ENCODE data around the gene RASD2.

Gene RASD2

DNA sequence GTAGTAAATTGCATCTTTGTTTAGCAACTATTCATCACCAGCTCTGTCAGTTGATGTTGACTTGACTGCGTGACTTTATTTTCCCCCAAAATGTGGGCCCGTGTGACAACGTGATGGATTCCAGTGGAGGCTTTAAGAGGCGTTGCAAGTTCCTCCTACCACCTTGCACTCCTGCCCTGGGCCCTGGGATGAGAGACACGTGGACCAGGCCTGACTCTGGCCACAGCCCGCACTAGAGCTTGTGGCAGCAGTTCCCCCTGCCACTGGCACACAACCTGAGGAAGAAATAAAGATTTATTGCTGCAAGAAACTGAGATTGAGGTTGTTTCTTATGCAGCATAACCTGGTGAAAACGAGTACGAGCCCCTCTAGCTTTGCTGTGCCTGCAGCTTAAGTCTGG, 31.9 kb downstream of the RASD2 start:
- H3K36me3 ChIP-seq, result no peaks in the 10 kb centered on the region
- TF ChIP-seq, protein P1, sequence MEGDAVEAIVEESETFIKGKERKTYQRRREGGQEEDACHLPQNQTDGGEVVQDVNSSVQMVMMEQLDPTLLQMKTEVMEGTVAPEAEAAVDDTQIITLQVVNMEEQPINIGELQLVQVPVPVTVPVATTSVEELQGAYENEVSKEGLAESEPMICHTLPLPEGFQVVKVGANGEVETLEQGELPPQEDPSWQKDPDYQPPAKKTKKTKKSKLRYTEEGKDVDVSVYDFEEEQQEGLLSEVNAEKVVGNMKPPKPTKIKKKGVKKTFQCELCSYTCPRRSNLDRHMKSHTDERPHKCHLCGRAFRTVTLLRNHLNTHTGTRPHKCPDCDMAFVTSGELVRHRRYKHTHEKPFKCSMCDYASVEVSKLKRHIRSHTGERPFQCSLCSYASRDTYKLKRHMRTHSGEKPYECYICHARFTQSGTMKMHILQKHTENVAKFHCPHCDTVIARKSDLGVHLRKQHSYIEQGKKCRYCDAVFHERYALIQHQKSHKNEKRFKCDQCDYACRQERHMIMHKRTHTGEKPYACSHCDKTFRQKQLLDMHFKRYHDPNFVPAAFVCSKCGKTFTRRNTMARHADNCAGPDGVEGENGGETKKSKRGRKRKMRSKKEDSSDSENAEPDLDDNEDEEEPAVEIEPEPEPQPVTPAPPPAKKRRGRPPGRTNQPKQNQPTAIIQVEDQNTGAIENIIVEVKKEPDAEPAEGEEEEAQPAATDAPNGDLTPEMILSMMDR (IDR thresholded peaks at IDR 0.05; ENCODE audit: low read depth, low read length), result no peak
- no peaks in the 10 kb centered on the region; the same call in 1 of the 2 replicates for H3K4me1 ChIP-seq
- H3K27me3 ChIP-seq, result no peaks in the 10 kb centered on the region
- no peak for DNase-seq
- H3K4me3 ChIP-seq (ENCODE audit: low read depth, low read length), result no peak overlapping the region
- H3K9me3 ChIP-seq, result no peaks in the 10 kb centered on the region

DNA sequence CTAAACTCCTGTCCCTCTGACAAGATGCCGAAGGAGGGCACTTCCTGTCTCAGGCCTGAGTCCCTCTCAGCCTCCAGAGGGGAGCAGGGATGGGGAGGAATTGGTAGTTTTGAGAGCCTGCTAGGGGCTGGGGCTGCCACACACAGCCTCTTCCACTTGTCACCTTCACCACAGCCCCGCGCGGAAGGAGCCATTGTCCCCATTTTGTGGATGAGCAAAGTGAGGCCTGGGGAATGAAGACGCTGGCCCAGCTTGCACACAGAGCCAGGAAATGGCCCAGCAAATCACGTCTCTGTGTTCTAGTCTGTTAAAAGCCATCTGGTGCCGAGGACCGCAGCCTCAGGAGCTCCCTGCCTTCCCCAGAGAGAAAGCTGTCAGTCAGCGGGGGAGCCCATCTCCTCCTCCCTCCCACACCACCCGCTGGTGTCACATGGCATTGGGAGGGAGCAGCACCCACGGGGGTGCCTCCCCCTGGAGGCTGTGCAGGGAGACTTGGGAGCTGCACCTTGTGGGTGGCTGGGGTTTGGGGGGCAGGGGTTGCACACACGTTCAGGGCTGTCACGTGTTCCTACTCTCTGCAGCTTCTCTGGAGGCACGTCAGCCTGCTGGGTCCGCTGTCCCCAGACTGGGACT, 34.6 kb downstream of the RASD2 start:
- no peaks in the 10 kb centered on the region for H3K4me1 ChIP-seq
- no peaks in the 10 kb centered on the region for H3K9me3 ChIP-seq
- TF ChIP-seq, protein P1 (IDR thresholded peaks at IDR 0.05; ENCODE audit: low read depth, low read length), result no peak
- H3K27me3 ChIP-seq, result no peaks in the 10 kb centered on the region
- H3K4me3 ChIP-seq (ENCODE audit: low read depth, low read length), result no peak overlapping the region
- H3K36me3 ChIP-seq, result no peaks in the 10 kb centered on the region
- DNase-seq, result no peak

DNA sequence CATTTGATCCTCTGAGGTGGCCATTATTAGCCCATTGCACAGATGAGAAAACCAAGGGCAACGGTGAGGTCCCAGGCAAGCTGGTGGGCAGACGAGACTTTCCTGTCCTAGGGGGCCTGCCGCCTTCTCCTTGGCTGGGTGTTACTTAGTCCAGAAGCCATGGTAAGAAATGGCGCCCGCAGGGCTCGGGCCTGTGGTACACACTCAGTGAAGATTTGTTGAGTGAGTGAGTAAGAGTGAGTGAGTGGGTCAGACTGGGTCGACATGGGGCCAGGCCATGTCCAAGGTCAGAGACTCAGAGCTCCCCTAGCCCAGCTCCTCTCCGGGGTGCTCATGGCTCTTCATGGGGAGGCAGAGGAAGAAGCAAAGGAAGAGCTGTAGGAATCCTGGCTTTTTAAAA, 36.0 kb downstream of the RASD2 start:
- no peaks in the 10 kb centered on the region for H3K4me1 ChIP-seq
- no peak for DNase-seq
- TF ChIP-seq, protein P1 (IDR thresholded peaks at IDR 0.05; ENCODE audit: low read depth, low read length), result no peak
- no peaks in the 10 kb centered on the region for H3K27me3 ChIP-seq
- H3K36me3 ChIP-seq, result no peaks in the 10 kb centered on the region
- H3K9me3 ChIP-seq, result no peaks in the 10 kb centered on the region
- H3K4me3 ChIP-seq (ENCODE audit: low read depth, low read length), result no peak overlapping the region

DNA sequence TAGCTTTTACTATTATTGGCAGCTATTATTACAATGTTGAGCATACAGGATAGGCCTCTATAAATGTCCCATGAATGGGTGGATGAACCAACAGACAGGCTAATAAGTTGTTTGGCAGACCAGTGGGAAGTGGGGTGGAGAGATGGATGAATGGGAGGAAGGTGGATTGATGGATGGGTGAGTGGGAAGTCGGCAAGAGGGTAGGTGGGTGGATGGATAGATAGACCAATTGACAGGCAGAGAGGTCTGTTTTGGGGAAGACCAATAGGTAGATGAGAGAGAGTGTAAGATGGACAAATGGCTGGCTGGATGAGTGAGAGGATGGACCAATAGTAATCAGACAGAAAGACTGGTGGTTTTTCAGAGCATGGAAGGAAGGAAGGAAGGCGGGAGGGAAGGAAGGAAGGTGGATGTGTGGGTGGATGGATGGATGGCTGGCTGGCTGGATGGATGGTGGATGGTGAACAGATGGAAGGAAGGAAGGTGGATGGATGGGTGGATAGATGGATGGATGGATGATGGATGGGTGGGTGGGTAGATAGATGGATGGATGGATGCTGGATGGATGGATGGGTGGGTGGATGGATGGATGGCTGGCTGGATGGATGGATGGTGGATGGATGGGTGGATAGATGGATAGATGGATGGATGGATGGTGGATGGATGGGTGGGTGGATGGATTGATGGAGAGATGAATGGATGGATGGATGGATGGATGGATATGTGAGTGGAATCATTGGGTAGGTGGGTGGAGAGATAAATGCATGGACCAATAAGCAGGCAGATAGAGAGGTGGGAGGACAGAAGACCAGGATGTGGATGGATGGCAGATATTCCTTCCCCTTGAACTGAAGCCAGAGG, 37.4 kb downstream of the RASD2 start:
- H3K4me3 ChIP-seq (ENCODE audit: low read depth, low read length), result no peak overlapping the region
- H3K27me3 ChIP-seq, result no peaks in the 10 kb centered on the region
- DNase-seq, result no peak
- TF ChIP-seq, protein P1 (IDR thresholded peaks at IDR 0.05; ENCODE audit: low read depth, low read length), result no peak
- no peaks in the 10 kb centered on the region for H3K9me3 ChIP-seq
- no peaks in the 10 kb centered on the region for H3K36me3 ChIP-seq
- no peaks in the 10 kb centered on the region for H3K4me1 ChIP-seq

DNA sequence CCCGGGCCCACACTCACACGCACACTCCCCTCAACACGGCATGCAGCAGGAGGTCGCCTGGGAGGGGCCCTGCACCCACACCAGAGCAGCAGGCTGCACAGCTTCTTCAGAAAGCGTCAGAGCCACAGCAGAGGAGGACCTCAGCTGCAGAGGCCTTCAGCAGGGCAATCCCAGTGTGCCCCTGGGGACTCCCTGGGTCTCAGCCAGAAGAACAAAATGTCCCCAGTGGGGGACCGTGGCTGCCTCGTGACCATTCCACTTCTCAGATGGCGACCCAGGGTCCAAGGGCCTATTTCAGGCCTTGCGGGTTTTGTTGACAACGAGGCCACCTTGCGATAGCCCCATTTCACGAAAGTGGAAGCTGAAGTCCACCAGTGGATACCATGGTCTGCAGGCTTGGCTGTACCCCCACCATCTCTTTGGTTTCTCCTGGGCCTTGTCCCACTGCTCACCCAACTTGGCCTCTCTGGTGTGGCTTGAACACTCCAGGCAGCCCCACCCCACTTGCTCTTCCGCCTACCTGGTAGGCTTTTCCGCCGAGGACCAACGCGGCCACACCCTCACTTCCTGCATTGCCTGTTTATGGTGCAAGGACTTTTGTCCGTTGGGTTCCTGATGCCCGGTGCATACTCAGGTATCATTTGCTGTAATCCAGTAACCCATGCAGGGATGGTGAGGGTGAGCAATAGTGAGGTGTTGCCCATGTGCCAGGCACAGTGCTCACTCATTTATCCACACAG, 38.4 kb downstream of the RASD2 start:
- H3K4me3 ChIP-seq (ENCODE audit: low read depth, low read length), result no peak overlapping the region
- H3K27me3 ChIP-seq, result no peaks in the 10 kb centered on the region
- peaks cover 4% of the 10 kb centered on the region for H3K4me1 ChIP-seq
- no peaks in the 10 kb centered on the region for H3K36me3 ChIP-seq
- TF ChIP-seq, protein P1 (IDR thresholded peaks at IDR 0.05; ENCODE audit: low read depth, low read length), result no peak
- H3K9me3 ChIP-seq, result no peaks in the 10 kb centered on the region
- DNase-seq, result no peak

Data from BE2C (cell line).